HEK293 (cell line): ENCODE data around the gene JAKMIP1.

Experiments
- CTCF ChIA-PET: fragments of 350-600 bp; formaldehyde crosslinking; extraction: SDS; loops from one replicate; lab custom pipeline; 2021; ENCODE audit warnings: antibody characterized with exemption; lab: Yijun Ruan, JAX
- POLR2A ChIA-PET: fragments of 300-600 bp; formaldehyde crosslinking; extraction: SDS; loops from one replicate; lab custom pipeline; 2020; ENCODE audit warnings: antibody characterized with exemption, inconsistent platforms; lab: Yijun Ruan, JAX
- H3K27ac ChIP-seq: fragments of 200-500 bp; sonication (Bioruptor generic); 2 replicates; pipeline ENCODE4 v1.5.1; 2014; ENCODE audit warnings: low read depth, low read length, control low read depth, inconsistent platforms; ENCODE audit errors: extremely low read depth
- H3K36me3 ChIP-seq, 2 experiments: fragments of 200-500 bp in 1 of 2; sonication (Bioruptor generic) in 1 of 2; 1 replicate in 1 of 2; 2 replicates in 1 of 2; pipeline ENCODE4 v1.5.1; 2014 to 2017; ENCODE audit warnings: inconsistent platforms in 2 of 2, low read length in 2 of 2; ENCODE audit not compliant: control insufficient read depth in 2 of 2, insufficient read depth in 1 of 2
- H3K4me1 ChIP-seq: fragments of 200-500 bp; sonication (Bioruptor generic); 2 replicates; pipeline ENCODE4 v1.5.1; 2014; ENCODE audit warnings: mild to moderate bottlenecking, low read length, inconsistent platforms; ENCODE audit not compliant: control insufficient read depth, insufficient read depth
- H3K4me3 ChIP-seq: 2 replicates; pipeline ENCODE4 v1.5.1; 2011; ENCODE audit warnings: low read depth, mild to moderate bottlenecking, control low read depth, low read length, moderate library complexity
- H3K9me3 ChIP-seq: fragments of 200-500 bp; sonication (Bioruptor generic); 2 replicates; pipeline ENCODE4 v1.5.1; 2014; ENCODE audit warnings: low read depth, low read length, inconsistent platforms; ENCODE audit not compliant: control insufficient read depth, insufficient read depth
- BCL11A ChIP-seq: fragments of 450-650 bp; formaldehyde crosslinking; IDR thresholded peaks from 2 replicates; pipeline ENCODE4 v1.5.1; 2016; ENCODE audit warnings: low read depth, missing biosample characterization, missing genetic modification characterization
- KLF1 ChIP-seq: fragments of 450-650 bp; formaldehyde crosslinking; IDR thresholded peaks from 2 replicates; pipeline ENCODE4 v1.5.1; 2016; ENCODE audit warnings: missing biosample characterization, missing genetic modification characterization
- KLF9 ChIP-seq: fragments of 450-650 bp; formaldehyde crosslinking; IDR thresholded peaks from 2 replicates; pipeline ENCODE4 v1.5.1; 2016; ENCODE audit warnings: missing biosample characterization, missing genetic modification characterization, low read depth
- MYNN ChIP-seq: fragments of 450-650 bp; formaldehyde crosslinking; IDR thresholded peaks from 2 replicates; pipeline ENCODE4 v1.5.1; 2016; ENCODE audit warnings: missing biosample characterization, missing genetic modification characterization, borderline replicate concordance
- PRDM2 ChIP-seq: fragments of 450-650 bp; formaldehyde crosslinking; IDR thresholded peaks from 2 replicates; pipeline ENCODE4 v1.5.1; 2016; ENCODE audit warnings: missing biosample characterization, missing genetic modification characterization, borderline replicate concordance
- YY2 ChIP-seq: fragments of 450-650 bp; formaldehyde crosslinking; IDR thresholded peaks from 2 replicates; pipeline ENCODE4 v1.5.1; 2016; ENCODE audit warnings: missing biosample characterization, missing genetic modification characterization
- ZNF19 ChIP-seq: fragments of 450-650 bp; formaldehyde crosslinking; IDR thresholded peaks from 2 replicates; pipeline ENCODE4; 2016; ENCODE audit warnings: missing biosample characterization, missing genetic modification characterization, low read depth
- ZNF24 ChIP-seq: fragments of 450-650 bp; formaldehyde crosslinking; IDR thresholded peaks from 2 replicates; pipeline ENCODE4 v1.5.1; 2016; ENCODE audit warnings: missing biosample characterization, missing genetic modification characterization
- ZNF311 ChIP-seq: fragments of 450-650 bp; formaldehyde crosslinking; IDR thresholded peaks from 2 replicates; pipeline ENCODE4 v1.5.1; 2017; ENCODE audit warnings: missing biosample characterization, missing genetic modification characterization, borderline replicate concordance
- ZNF354C ChIP-seq: fragments of 450-650 bp; formaldehyde crosslinking; IDR thresholded peaks from 2 replicates; pipeline ENCODE4 v1.5.1; 2016; ENCODE audit warnings: missing biosample characterization, missing genetic modification characterization, low read depth, borderline replicate concordance
- ZNF48 ChIP-seq: fragments of 450-650 bp; formaldehyde crosslinking; IDR thresholded peaks from 2 replicates; pipeline ENCODE4 v1.5.1; 2016; ENCODE audit warnings: missing biosample characterization, missing genetic modification characterization
- ZNF521 ChIP-seq: fragments of 450-650 bp; formaldehyde crosslinking; IDR thresholded peaks from 2 replicates; pipeline ENCODE4 v1.5.1; 2017; ENCODE audit warnings: missing biosample characterization, mild to moderate bottlenecking, missing genetic modification characterization
- ZNF76 ChIP-seq: fragments of 450-650 bp; formaldehyde crosslinking; IDR thresholded peaks from 2 replicates; pipeline ENCODE4; 2016; ENCODE audit warnings: low read depth, missing biosample characterization, missing genetic modification characterization, borderline replicate concordance
- ZNF791 ChIP-seq: fragments of 450-650 bp; formaldehyde crosslinking; IDR thresholded peaks from 2 replicates; pipeline ENCODE4 v1.5.1; 2016; ENCODE audit warnings: missing biosample characterization, missing genetic modification characterization
- ZNF792 ChIP-seq: fragments of 450-650 bp; formaldehyde crosslinking; IDR thresholded peaks from 2 replicates; pipeline ENCODE4 v1.5.1; 2016; ENCODE audit warnings: missing biosample characterization, missing genetic modification characterization
- TF ChIP-seq, protein P1 (sequence below): fragments of 450-650 bp; formaldehyde crosslinking; IDR thresholded peaks from 2 replicates; pipeline ENCODE4 v1.5.1; 2016; ENCODE audit warnings: missing biosample characterization, missing genetic modification characterization, borderline replicate concordance
- TF ChIP-seq, protein P2 (sequence below): fragments of 450-650 bp; formaldehyde crosslinking; IDR thresholded peaks from 2 replicates; pipeline ENCODE4 v1.5.1; 2016; ENCODE audit warnings: missing biosample characterization, missing genetic modification characterization

The JAKMIP1 gene

GRCh38 chr4:6046526-6047129, 153.7 kb downstream of the JAKMIP1 start:
- TF ChIP-seq ZNF354C (tag by site-specific recombination): no peak
- TF ChIP-seq, all 188 proteins: peak for 0
- H3K4me1 ChIP-seq: no peaks in the 10 kb centered on the region
- POLR2A ChIA-PET: no interaction called here
- H3K4me3 ChIP-seq: no peak overlapping the region
- no peaks in the 10 kb centered on the region for H3K36me3 ChIP-seq
- CTCF ChIA-PET: interaction anchor here (0.7 kb wide), 1 partner anchor 20 kb away, joined by 4 read pairs; no protein-coding TSS in a partner anchor
- no peaks in the 10 kb centered on the region for H3K9me3 ChIP-seq
- no peak overlapping the region for H3K27ac ChIP-seq

DNA sequence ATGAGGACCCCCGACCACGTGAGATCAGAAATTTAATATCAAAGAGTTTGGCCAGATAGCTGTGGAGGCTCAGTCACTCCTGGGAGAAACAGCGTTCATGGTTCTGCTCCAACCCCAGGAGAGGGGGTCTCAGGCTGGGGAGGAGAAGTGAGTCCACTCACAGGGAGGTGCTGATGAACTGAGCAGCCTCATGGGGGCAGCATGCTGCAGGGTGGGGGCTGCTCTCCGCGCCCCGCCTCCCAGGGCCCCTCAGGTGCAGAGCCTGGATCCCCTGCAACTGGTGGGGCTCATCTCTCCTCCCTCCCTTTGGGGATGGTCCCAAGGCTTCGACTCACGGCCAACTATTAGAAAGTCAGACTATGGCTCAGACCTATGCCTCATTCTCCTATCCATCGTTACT, 155.5 kb downstream of the JAKMIP1 start:
- no peaks in the 10 kb centered on the region for H3K36me3 ChIP-seq
- H3K27ac ChIP-seq: no peak overlapping the region
- TF ChIP-seq ZNF76 (no peak), ZNF19 (no peak), ZNF521 (tag by site-specific recombination) (no peak), ZNF48 (tag by site-specific recombination) (no peak), ZNF791 (tag by site-specific recombination) (no peak), KLF9 (tag by site-specific recombination) (no peak), ZNF24 (tag by site-specific recombination) (no peak), KLF1 (tag by site-specific recombination) (no peak), ZNF311 (tag by site-specific recombination) (no peak), PRDM2 (tag by site-specific recombination) (no peak), BCL11A (tag by site-specific recombination) (no peak), ZNF792 (tag by site-specific recombination) (no peak), YY2 (tag by site-specific recombination) (no peak), MYNN (tag by site-specific recombination) (no peak)
- TF ChIP-seq, protein P1, sequence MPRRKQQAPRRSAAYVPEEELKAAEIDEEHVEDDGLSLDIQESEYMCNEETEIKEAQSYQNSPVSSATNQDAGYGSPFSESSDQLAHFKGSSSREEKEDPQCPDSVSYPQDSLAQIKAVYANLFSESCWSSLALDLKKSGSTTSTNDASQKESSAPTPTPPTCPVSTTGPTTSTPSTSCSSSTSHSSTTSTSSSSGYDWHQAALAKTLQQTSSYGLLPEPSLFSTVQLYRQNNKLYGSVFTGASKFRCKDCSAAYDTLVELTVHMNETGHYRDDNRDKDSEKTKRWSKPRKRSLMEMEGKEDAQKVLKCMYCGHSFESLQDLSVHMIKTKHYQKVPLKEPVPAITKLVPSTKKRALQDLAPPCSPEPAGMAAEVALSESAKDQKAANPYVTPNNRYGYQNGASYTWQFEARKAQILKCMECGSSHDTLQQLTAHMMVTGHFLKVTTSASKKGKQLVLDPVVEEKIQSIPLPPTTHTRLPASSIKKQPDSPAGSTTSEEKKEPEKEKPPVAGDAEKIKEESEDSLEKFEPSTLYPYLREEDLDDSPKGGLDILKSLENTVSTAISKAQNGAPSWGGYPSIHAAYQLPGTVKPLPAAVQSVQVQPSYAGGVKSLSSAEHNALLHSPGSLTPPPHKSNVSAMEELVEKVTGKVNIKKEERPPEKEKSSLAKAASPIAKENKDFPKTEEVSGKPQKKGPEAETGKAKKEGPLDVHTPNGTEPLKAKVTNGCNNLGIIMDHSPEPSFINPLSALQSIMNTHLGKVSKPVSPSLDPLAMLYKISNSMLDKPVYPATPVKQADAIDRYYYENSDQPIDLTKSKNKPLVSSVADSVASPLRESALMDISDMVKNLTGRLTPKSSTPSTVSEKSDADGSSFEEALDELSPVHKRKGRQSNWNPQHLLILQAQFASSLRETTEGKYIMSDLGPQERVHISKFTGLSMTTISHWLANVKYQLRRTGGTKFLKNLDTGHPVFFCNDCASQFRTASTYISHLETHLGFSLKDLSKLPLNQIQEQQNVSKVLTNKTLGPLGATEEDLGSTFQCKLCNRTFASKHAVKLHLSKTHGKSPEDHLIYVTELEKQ: no peak
- TF ChIP-seq, protein P2, sequence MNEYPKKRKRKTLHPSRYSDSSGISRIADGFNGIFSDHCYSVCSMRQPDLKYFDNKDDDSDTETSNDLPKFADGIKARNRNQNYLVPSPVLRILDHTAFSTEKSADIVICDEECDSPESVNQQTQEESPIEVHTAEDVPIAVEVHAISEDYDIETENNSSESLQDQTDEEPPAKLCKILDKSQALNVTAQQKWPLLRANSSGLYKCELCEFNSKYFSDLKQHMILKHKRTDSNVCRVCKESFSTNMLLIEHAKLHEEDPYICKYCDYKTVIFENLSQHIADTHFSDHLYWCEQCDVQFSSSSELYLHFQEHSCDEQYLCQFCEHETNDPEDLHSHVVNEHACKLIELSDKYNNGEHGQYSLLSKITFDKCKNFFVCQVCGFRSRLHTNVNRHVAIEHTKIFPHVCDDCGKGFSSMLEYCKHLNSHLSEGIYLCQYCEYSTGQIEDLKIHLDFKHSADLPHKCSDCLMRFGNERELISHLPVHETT (tag by site-specific recombination): no peak
- ChIA-PET CTCF (interaction anchor here (0.7 kb wide), 1 partner anchor 26 kb away, joined by 3 read pairs; no protein-coding TSS in a partner anchor), POLR2A (no interaction called here)
- no peak overlapping the region for H3K4me3 ChIP-seq
- H3K4me1 ChIP-seq: no peaks in the 10 kb centered on the region
- H3K9me3 ChIP-seq: no peaks in the 10 kb centered on the region
